ENCODE results near the gene IRGQ.

The IRGQ gene

GRCh38 chr19:43623889-43624670 is 28.1 kb upstream of the IRGQ start:
- Histone ChIP-seq H3K9ac (ENCODE audit: low read length) (no peak overlapping the region), H3K36me3 (ENCODE audit: insufficient read depth, low read length) (no peaks in the 10 kb centered on the region), H3K4me3 (ENCODE audit: low read depth, low read length, poor library complexity, severe bottlenecking) (no peak overlapping the region), H4K20me1 (ENCODE audit: insufficient read depth, low read length) (no peaks in the 10 kb centered on the region), H3K9me2 (ENCODE audit: low read depth, low read length) (no peaks in the 10 kb centered on the region), H3K79me2 (ENCODE audit: insufficient read depth, low read length) (0 out of 2 replicates have a peak, but pooled peaks cover under 1% of the 10 kb centered on the region), H2AFZ (ENCODE audit: low read length) (no peak overlapping the region), H3K27me3 (ENCODE audit: insufficient read depth, low read length) (no peaks in the 10 kb centered on the region), H3F3A (ENCODE audit: insufficient read depth, low read length) (peaks cover 4% of the 10 kb centered on the region; the same call in 1 of the 2 replicates), H3K4me1 (ENCODE audit: insufficient read depth, low read length, severe bottlenecking) (peaks cover 11% of the 10 kb centered on the region), H3K9me3 (ENCODE audit: low read length) (no peaks in the 10 kb centered on the region), H3K4me2 (ENCODE audit: low read length) (no peak overlapping the region), H3K27ac (ENCODE audit: low read depth, low read length, poor library complexity, severe bottlenecking) (peak overlapping the region; percentile 37)
- TF ChIP-seq CTCF (IDR thresholded peaks at IDR 0.05; ENCODE audit: low read length) (no peak), EZH2 (IDR thresholded peaks at IDR 0.05; ENCODE audit: borderline replicate concordance, low read length) (no peak)

GRCh38 chr19:43622956-43623355 is 27.0 kb upstream of the IRGQ start:
- Histone ChIP-seq H3K27me3 (ENCODE audit: insufficient read depth, low read length) (no peaks in the 10 kb centered on the region), H3K9me3 (ENCODE audit: low read length) (no peaks in the 10 kb centered on the region), H4K20me1 (ENCODE audit: insufficient read depth, low read length) (no peaks in the 10 kb centered on the region), H3K9ac (ENCODE audit: low read length) (no peak overlapping the region), H3K36me3 (ENCODE audit: insufficient read depth, low read length) (no peaks in the 10 kb centered on the region), H2AFZ (ENCODE audit: low read length) (no peak overlapping the region), H3K27ac (ENCODE audit: low read depth, low read length, poor library complexity, severe bottlenecking) (no peak overlapping the region), H3K4me3 (ENCODE audit: low read depth, low read length, poor library complexity, severe bottlenecking) (no peak overlapping the region), H3F3A (ENCODE audit: insufficient read depth, low read length) (peaks cover 4% of the 10 kb centered on the region; the same call in 1 of the 2 replicates), H3K79me2 (ENCODE audit: insufficient read depth, low read length) (peaks cover 10% of the 10 kb centered on the region), H3K4me1 (ENCODE audit: insufficient read depth, low read length, severe bottlenecking) (peaks cover 19% of the 10 kb centered on the region), H3K4me2 (ENCODE audit: low read length) (no peak overlapping the region), H3K9me2 (ENCODE audit: low read depth, low read length) (no peaks in the 10 kb centered on the region)
- no peak for TF ChIP-seq CTCF (IDR thresholded peaks at IDR 0.05; ENCODE audit: low read length)
- TF ChIP-seq EZH2 (IDR thresholded peaks at IDR 0.05; ENCODE audit: borderline replicate concordance, low read length): no peak

- Histone ChIP-seq H3K36me3 (ENCODE audit: insufficient read depth, low read length) (no peaks in the 10 kb centered on the region), H3K9me2 (ENCODE audit: low read depth, low read length) (no peaks in the 10 kb centered on the region)
These were observed 26.1 kb upstream of the IRGQ start for GRCh38 chr19:43622070-43622469.

More at GRCh38 chr19:43622070-43622469, 26.1 kb upstream of the IRGQ start:
- Histone ChIP-seq H3K4me3 (ENCODE audit: low read depth, low read length, poor library complexity, severe bottlenecking) (no peak overlapping the region), H3K27me3 (ENCODE audit: insufficient read depth, low read length) (no peaks in the 10 kb centered on the region), H2AFZ (ENCODE audit: low read length) (no peak overlapping the region), H4K20me1 (ENCODE audit: insufficient read depth, low read length) (no peaks in the 10 kb centered on the region), H3K9ac (ENCODE audit: low read length) (no peak overlapping the region), H3K4me1 (ENCODE audit: insufficient read depth, low read length, severe bottlenecking) (peaks cover 26% of the 10 kb centered on the region), H3K27ac (ENCODE audit: low read depth, low read length, poor library complexity, severe bottlenecking) (no peak overlapping the region), H3F3A (ENCODE audit: insufficient read depth, low read length) (peaks cover 4% of the 10 kb centered on the region; the same call in 1 of the 2 replicates), H3K9me3 (ENCODE audit: low read length) (no peaks in the 10 kb centered on the region), H3K79me2 (ENCODE audit: insufficient read depth, low read length) (peaks cover 16% of the 10 kb centered on the region), H3K4me2 (ENCODE audit: low read length) (no peak overlapping the region)
- TF ChIP-seq EZH2 (IDR thresholded peaks at IDR 0.05; ENCODE audit: borderline replicate concordance, low read length) (no peak), CTCF (IDR thresholded peaks at IDR 0.05; ENCODE audit: low read length) (no peak)

Data from OCI-LY1 (cell line).